ENCODE measurements around the gene SLC24A3. TPM values are rescaled to one million over a fixed set of nuclear protein-coding genes. Genes with fewer than 3 reads are reported as not detected.

The SLC24A3 gene
- total and polyA plus RNA-seq, 2 experiments from 2014 or later, result 0.48 to 1.7 TPM

- Histone ChIP-seq H2AFZ (no peak overlapping the region), H3K4me1 (ENCODE audit: insufficient read depth) (no peaks in the 10 kb centered on the region), H3K9me2 (replicated peaks; ENCODE audit: insufficient read depth) (no peaks in the 10 kb centered on the region), H3K36me3 (replicated peaks; ENCODE audit: insufficient read depth, low read depth) (no peaks in the 10 kb centered on the region), H3K79me2 (no peaks in the 10 kb centered on the region), H4K20me1 (ENCODE audit: insufficient read depth, poor library complexity, severe bottlenecking) (no peaks in the 10 kb centered on the region), H3K27me3 (no peaks in the 10 kb centered on the region), H3K9me3 (ENCODE audit: low read depth) (no peaks in the 10 kb centered on the region), H3K4me3 (no peak overlapping the region), H3K4me2 (no peak overlapping the region), H3K27ac (no peak overlapping the region)
- 70% methylated on average over 2 of the region's 2 CpGs for WGBS (ENCODE audit: low lambda C conversion rate, missing lambda C conversion rate)
- no peak for DNase-seq (ENCODE audit: low spot score)
- TF ChIP-seq EZH2 (IDR thresholded peaks at IDR 0.05; ENCODE audit: borderline replicate concordance), result no peak
- TF ChIP-seq EZH2phosphoT487 (IDR thresholded peaks at IDR 0.05; ENCODE audit: low read depth, severe bottlenecking, unreplicated experiment), result no peak
- no peak for TF ChIP-seq CTCF (IDR thresholded peaks at IDR 0.05; ENCODE audit: poor library complexity)
These were observed 469.8 kb downstream of the SLC24A3 start for GRCh38 chr20:19682249-19682648.

GRCh38 chr20:19683188-19683587, 470.7 kb downstream of the SLC24A3 start:
- TF ChIP-seq CTCF (IDR thresholded peaks at IDR 0.05; ENCODE audit: poor library complexity) (no peak), EZH2phosphoT487 (IDR thresholded peaks at IDR 0.05; ENCODE audit: low read depth, severe bottlenecking, unreplicated experiment) (no peak), EZH2 (IDR thresholded peaks at IDR 0.05; ENCODE audit: borderline replicate concordance) (no peak)
- Histone ChIP-seq H3K79me2 (no peaks in the 10 kb centered on the region), H3K9me3 (ENCODE audit: low read depth) (no peaks in the 10 kb centered on the region), H2AFZ (no peak overlapping the region), H3K4me1 (ENCODE audit: insufficient read depth) (no peaks in the 10 kb centered on the region), H3K4me2 (no peak overlapping the region), H3K4me3 (no peak overlapping the region), H3K27me3 (no peaks in the 10 kb centered on the region), H3K9me2 (replicated peaks; ENCODE audit: insufficient read depth) (no peaks in the 10 kb centered on the region), H4K20me1 (ENCODE audit: insufficient read depth, poor library complexity, severe bottlenecking) (no peaks in the 10 kb centered on the region), H3K27ac (no peak overlapping the region), H3K36me3 (replicated peaks; ENCODE audit: insufficient read depth, low read depth) (no peaks in the 10 kb centered on the region)
- no peak for DNase-seq (ENCODE audit: low spot score)
- 84% methylated on average over 3 of the region's 3 CpGs for WGBS (ENCODE audit: low lambda C conversion rate, missing lambda C conversion rate)

- H3K9me3 ChIP-seq (ENCODE audit: low read depth), result no peaks in the 10 kb centered on the region
- no peaks in the 10 kb centered on the region for H4K20me1 ChIP-seq (ENCODE audit: insufficient read depth, poor library complexity, severe bottlenecking)
- H3K4me2 ChIP-seq, result no peak overlapping the region
- no peak overlapping the region for H3K27ac ChIP-seq
- 88% methylated on average over 3 of the region's 3 CpGs for WGBS (ENCODE audit: low lambda C conversion rate, missing lambda C conversion rate)
- H3K9me2 ChIP-seq (replicated peaks; ENCODE audit: insufficient read depth), result no peaks in the 10 kb centered on the region
- H3K4me3 ChIP-seq, result no peak overlapping the region
- H3K27me3 ChIP-seq, result no peaks in the 10 kb centered on the region
- no peak overlapping the region for H2AFZ ChIP-seq
- no peaks in the 10 kb centered on the region for H3K79me2 ChIP-seq
- H3K36me3 ChIP-seq (replicated peaks; ENCODE audit: insufficient read depth, low read depth), result no peaks in the 10 kb centered on the region
- H3K4me1 ChIP-seq (ENCODE audit: insufficient read depth), result no peaks in the 10 kb centered on the region
- no peak for DNase-seq (ENCODE audit: low spot score)
- no peak for TF ChIP-seq EZH2 (IDR thresholded peaks at IDR 0.05; ENCODE audit: borderline replicate concordance)
- no peak for TF ChIP-seq EZH2phosphoT487 (IDR thresholded peaks at IDR 0.05; ENCODE audit: low read depth, severe bottlenecking, unreplicated experiment)
- TF ChIP-seq CTCF (IDR thresholded peaks at IDR 0.05; ENCODE audit: poor library complexity), result no peak
These were observed 471.4 kb downstream of the SLC24A3 start for GRCh38 chr20:19683822-19684221.
